Measurements from ENCODE around the gene EPB41.

GRCh38 chr1:28927266-28927647 is 12.9 kb downstream of the EPB41 start:
- TF ChIP-seq POLR2AphosphoS5 (IDR thresholded peaks at IDR 0.05) (no peak), POLR2A (IDR thresholded peaks at IDR 0.05) (no peak), CTCF (IDR thresholded peaks at IDR 0.05) (no peak), EP300 (IDR thresholded peaks at IDR 0.05) (no peak)
